ENCODE data around the gene PXYLP1. TPM values are rescaled to one million over a fixed set of nuclear protein-coding genes. Genes with fewer than 3 reads are reported as not detected.

Gene PXYLP1
- total and polyA plus RNA-seq, 8 donors: 11.6 to 35.3 (median 28.3) TPM

DNA sequence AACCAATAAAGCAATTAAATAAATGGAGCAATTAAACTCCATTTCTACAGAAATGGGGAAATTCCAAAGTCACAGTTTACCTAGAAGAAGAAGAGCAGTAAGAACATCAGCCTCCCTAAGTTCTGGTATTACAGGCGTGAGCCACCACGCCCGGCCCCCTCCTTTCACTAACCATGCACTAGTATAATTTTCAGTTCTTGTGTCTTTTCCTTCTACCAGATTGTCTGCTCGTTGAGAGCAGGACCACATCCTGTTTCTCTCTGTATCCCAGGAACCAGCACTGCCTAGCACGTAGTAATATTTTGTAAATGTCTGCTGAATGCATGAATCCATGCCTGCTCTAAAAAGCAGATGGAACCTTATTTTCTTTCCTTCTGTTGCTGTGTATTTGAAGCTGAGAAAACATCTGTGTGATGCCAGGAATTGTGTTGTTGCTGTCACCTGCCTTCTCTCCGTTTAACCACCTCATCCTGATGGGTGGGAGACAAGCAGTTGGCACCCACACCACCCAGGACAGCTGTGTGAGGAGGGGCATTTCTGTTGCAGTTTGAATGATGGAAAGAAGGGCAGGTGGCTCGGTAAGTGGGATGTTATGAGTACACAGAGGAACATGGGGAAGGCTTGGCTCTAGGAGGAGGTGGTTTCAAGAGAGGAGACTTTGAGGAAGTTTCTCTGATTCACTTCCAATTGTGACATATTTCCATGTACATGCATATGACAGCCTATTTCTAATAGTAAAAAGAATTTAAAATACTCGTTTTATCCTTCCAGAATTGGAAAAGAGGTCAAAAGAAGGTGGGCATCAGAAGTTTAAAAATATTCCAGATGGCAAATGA lies 30.1 kb downstream of the PXYLP1 start:
- Histone ChIP-seq H3K27ac (no peak overlapping the region), H3K9me3 (no peaks in the 10 kb centered on the region), H3K27me3 (no peaks in the 10 kb centered on the region), H3K36me3 (peaks cover 0 to 11% of the 10 kb centered on the region in 2 donors), H3K4me1 (no peaks in the 10 kb centered on the region), H3K4me3 (no peak overlapping the region)
- intact Hi-C loops (cut with DNase I): no loop called here
- TF ChIP-seq CTCF (IDR thresholded peaks at IDR 0.05): no peak
- DNase-seq (no peak), ATAC-seq (no peak)

- Histone ChIP-seq H3K9me3 (no peaks in the 10 kb centered on the region), H3K27ac (no peak overlapping the region), H3K27me3 (no peaks in the 10 kb centered on the region), H3K36me3 (peaks cover 0 to 11% of the 10 kb centered on the region in 2 donors), H3K4me3 (no peak overlapping the region), H3K4me1 (no peaks in the 10 kb centered on the region)
- TF ChIP-seq CTCF (IDR thresholded peaks at IDR 0.05): no peak
- no peak for ATAC-seq
- intact Hi-C loops (cut with DNase I): no loop called here
- no peak for DNase-seq
Measured at GRCh38 chr3:141262308-141262705, 30.7 kb downstream of the PXYLP1 start.

DNA sequence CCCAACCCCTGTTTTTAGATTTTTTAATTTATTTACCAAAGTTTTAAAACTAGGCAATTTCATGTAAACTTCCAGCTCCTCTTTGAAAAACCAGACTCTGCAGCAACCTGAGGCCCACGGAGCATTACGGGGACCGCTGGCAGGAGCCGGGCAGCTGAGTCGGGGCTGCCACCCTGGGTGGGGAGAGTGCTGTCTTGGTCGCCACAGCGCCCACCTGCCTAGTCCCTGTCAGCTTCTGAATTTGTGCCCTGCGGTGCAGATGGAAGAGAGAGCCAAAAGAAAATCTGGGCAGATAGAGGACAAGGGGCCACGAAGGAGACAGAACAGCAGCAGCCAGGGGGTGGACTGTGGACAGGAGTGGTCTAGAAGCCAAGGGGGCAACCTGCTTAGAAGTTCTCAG lies 34.6 kb downstream of the PXYLP1 start:
- no peaks in the 10 kb centered on the region for H3K9me3 ChIP-seq

DNA sequence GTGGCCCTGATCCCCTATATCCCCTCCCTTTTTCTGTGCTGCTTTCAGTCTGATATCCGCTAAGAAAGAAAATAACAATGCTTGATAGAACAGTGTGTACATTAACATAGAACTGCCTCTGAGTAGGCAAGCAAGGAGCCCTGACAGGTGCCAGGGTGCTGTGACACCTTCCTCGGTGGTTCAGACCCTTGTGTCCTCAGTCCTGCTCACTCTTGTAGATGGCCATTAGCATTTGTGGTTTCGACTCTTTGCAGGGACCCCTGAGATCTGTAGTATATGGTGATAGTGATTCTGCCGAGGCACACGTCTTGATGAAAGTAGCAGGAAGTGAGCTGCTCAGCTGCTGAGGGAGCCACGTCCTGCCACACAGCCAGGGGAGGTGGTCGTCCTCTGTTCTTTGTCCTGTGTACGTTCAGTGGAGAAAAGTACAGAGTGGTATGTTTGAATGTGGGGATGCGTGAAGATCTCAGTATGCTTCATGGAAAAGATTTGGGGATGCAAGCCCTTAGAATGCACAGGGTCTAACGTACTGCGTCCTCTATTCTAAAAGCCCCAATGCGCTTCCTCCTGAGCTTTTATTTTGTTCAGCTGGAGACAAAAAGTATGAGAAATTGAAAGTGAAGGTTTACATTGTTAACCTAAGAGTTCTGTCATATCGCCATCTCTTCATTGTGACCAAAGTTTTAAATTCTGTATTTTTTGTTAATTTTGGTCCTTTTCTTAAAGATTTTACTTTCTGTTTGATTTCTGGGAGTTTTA lies 35.4 kb downstream of the PXYLP1 start:
- ATAC-seq (no peak), DNase-seq (no peak)
- peak overlapping the region in 1 of 2 donors; percentile 28 for H3K27ac ChIP-seq
- H3K9me3 ChIP-seq: no peaks in the 10 kb centered on the region
- peaks cover 0 to 2% of the 10 kb centered on the region in 2 donors for H3K36me3 ChIP-seq
- H3K4me1 ChIP-seq: no peaks in the 10 kb centered on the region
- no peak for TF ChIP-seq CTCF (IDR thresholded peaks at IDR 0.05)
- peak overlapping the region in 1 of 2 donors; percentile 9 for H3K4me3 ChIP-seq
- H3K27me3 ChIP-seq: no peaks in the 10 kb centered on the region
- intact Hi-C loops (cut with DNase I): no loop called here

More for the DNA sequence above, 34.6 kb downstream of the PXYLP1 start:
- intact Hi-C loops (cut with DNase I): no loop called here
- ATAC-seq (no peak), DNase-seq (no peak)
- Histone ChIP-seq H3K4me1 (no peaks in the 10 kb centered on the region), H3K4me3 (no peak overlapping the region), H3K27me3 (no peaks in the 10 kb centered on the region), H3K27ac (no peak overlapping the region), H3K36me3 (peaks cover 0 to 8% of the 10 kb centered on the region in 2 donors)
- TF ChIP-seq CTCF (IDR thresholded peaks at IDR 0.05): no peak

GRCh38 chr3:141267629-141268028 lies 36.0 kb downstream of the PXYLP1 start:
- H3K4me3 ChIP-seq: peak overlapping the region in 1 of 2 donors; percentile 9
- H3K27ac ChIP-seq: no peak overlapping the region
- no peak for DNase-seq
- no peaks in the 10 kb centered on the region for H3K27me3 ChIP-seq
- ATAC-seq: no peak
- H3K9me3 ChIP-seq: no peaks in the 10 kb centered on the region
- intact Hi-C loops (cut with DNase I): no loop called here
- H3K4me1 ChIP-seq: no peaks in the 10 kb centered on the region
- no peaks in the 10 kb centered on the region for H3K36me3 ChIP-seq
- TF ChIP-seq CTCF (IDR thresholded peaks at IDR 0.05): no peak
